HCT116 (cell line): ENCODE data around the gene ATG2B.

ENCODE experiments used
- CTCF ChIP-seq, 3 experiments: fragments of 200-600 bp in 1 of 3; sonication (generic) in 1 of 3; IDR thresholded peaks in 2 of 3; conservative IDR thresholded peaks in 1 of 3; 2 replicates each; pipeline ENCODE4 v1.5.1; 2012 to 2017; ENCODE audit warnings: low read depth in 2 of 3, low read length in 2 of 3, antibody characterized with exemption in 1 of 3, borderline replicate concordance in 1 of 3, control low read depth in 1 of 3, mild to moderate bottlenecking in 1 of 3, mixed read lengths in 1 of 3, mixed run types in 1 of 3, moderate library complexity in 1 of 3; ENCODE audit not compliant: insufficient read depth in 1 of 3
- EZH2phosphoT487 ChIP-seq: fragments of 200-600 bp; IDR thresholded peaks from 2 replicates; pipeline ENCODE4 v1.6.1; 2018; ENCODE audit warnings: antibody characterized with exemption, borderline replicate concordance
- POLR2AphosphoS5 ChIP-seq: IDR thresholded peaks from 2 replicates; pipeline ENCODE4 v1.6.1; 2011; ENCODE audit warnings: mild to moderate bottlenecking, low read depth, low read length, moderate library complexity
- SIN3A ChIP-seq: IDR thresholded peaks from 2 replicates; pipeline ENCODE4 v1.6.1; 2012; ENCODE audit warnings: low read depth
- ZFX ChIP-seq: fragments of 450-650 bp; IDR thresholded peaks from 2 replicates; pipeline ENCODE4 v1.6.1; 2017
- ZNF274 ChIP-seq: fragments of 200-500 bp; sonication (Bioruptor generic); IDR thresholded peaks from 2 replicates; pipeline ENCODE4 v1.6.1; 2014; ENCODE audit warnings: mild to moderate bottlenecking, low read depth, low read length, inconsistent platforms
- TF ChIP-seq, protein P1 (sequence below): IDR thresholded peaks from 2 replicates; pipeline ENCODE4 v1.6.1; 2012; ENCODE audit warnings: low read depth

DNA sequence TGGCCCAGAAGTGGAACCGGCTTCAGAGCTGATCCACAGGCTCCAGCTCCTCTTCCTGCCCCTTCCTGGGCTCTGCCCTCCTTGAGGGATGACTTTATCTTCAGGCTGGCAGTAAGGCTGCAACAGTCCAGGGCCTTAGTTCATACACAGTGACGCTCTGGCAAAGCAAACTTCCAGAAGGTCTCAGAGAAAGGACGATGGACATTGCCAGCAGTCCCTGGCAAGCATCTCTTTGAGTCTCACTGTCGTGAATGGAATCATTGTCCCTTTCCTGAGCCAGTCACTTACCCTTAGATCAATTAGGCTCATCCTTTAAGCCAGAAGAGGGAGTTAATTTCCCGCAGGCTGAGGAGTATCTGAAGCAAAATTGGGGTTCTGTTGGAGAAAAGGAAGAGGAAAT is 37.4 kb upstream of the ATG2B start:
- TF ChIP-seq EZH2phosphoT487, result no peak
- TF ChIP-seq CTCF (IDR thresholded peaks at IDR 0.05 in 2 of 3, conservative IDR thresholded peaks at IDR 0.05 in 1 of 3; ENCODE audit: borderline replicate concordance in 1 of 3, insufficient read depth in 1 of 3, low read depth in 2 of 3, low read length in 2 of 3), result no peak
- TF ChIP-seq, protein P1, sequence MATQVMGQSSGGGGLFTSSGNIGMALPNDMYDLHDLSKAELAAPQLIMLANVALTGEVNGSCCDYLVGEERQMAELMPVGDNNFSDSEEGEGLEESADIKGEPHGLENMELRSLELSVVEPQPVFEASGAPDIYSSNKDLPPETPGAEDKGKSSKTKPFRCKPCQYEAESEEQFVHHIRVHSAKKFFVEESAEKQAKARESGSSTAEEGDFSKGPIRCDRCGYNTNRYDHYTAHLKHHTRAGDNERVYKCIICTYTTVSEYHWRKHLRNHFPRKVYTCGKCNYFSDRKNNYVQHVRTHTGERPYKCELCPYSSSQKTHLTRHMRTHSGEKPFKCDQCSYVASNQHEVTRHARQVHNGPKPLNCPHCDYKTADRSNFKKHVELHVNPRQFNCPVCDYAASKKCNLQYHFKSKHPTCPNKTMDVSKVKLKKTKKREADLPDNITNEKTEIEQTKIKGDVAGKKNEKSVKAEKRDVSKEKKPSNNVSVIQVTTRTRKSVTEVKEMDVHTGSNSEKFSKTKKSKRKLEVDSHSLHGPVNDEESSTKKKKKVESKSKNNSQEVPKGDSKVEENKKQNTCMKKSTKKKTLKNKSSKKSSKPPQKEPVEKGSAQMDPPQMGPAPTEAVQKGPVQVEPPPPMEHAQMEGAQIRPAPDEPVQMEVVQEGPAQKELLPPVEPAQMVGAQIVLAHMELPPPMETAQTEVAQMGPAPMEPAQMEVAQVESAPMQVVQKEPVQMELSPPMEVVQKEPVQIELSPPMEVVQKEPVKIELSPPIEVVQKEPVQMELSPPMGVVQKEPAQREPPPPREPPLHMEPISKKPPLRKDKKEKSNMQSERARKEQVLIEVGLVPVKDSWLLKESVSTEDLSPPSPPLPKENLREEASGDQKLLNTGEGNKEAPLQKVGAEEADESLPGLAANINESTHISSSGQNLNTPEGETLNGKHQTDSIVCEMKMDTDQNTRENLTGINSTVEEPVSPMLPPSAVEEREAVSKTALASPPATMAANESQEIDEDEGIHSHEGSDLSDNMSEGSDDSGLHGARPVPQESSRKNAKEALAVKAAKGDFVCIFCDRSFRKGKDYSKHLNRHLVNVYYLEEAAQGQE, result no peak
- no peak for TF ChIP-seq ZFX
- TF ChIP-seq SIN3A, result no peak
- no peak for TF ChIP-seq POLR2AphosphoS5
- no peak for TF ChIP-seq ZNF274
